Measurements from ENCODE around the gene ATRIP.

Gene ATRIP

DNA sequence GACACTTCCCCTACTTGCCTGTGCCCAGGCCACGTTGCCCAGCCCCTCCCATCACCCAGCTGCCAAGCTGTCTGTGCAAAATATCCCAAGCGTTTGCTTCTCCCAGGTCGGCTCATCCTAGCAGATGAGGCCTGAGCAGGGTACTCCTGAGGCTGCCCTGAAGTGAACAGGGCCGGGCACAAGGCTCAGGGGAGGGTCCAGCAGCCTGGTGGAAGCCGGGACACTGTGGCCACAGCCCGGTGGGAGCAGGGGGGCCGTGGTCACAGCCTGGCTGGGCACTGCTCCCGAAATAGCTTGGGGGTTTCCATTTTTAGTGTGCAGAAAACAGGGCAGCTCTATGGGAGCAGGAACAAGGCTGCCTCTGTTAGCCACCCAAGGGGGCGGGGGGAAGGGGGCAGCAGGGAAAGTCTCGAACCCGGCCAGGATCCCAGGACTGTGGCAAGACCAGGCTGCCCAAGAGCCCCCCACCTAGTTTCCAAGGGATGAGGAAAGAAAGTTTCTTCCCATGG lies 20.1 kb upstream of the ATRIP start:
- no peaks in the 10 kb centered on the region; the same call in 1 of the 2 replicates for H3K4me1 ChIP-seq
- TF ChIP-seq, protein P1, sequence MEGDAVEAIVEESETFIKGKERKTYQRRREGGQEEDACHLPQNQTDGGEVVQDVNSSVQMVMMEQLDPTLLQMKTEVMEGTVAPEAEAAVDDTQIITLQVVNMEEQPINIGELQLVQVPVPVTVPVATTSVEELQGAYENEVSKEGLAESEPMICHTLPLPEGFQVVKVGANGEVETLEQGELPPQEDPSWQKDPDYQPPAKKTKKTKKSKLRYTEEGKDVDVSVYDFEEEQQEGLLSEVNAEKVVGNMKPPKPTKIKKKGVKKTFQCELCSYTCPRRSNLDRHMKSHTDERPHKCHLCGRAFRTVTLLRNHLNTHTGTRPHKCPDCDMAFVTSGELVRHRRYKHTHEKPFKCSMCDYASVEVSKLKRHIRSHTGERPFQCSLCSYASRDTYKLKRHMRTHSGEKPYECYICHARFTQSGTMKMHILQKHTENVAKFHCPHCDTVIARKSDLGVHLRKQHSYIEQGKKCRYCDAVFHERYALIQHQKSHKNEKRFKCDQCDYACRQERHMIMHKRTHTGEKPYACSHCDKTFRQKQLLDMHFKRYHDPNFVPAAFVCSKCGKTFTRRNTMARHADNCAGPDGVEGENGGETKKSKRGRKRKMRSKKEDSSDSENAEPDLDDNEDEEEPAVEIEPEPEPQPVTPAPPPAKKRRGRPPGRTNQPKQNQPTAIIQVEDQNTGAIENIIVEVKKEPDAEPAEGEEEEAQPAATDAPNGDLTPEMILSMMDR (IDR thresholded peaks at IDR 0.05; ENCODE audit: low read depth, low read length), result no peak
- H3K4me3 ChIP-seq (ENCODE audit: low read depth, low read length), result no peak overlapping the region
- H3K27me3 ChIP-seq, result no peaks in the 10 kb centered on the region
- no peaks in the 10 kb centered on the region for H3K36me3 ChIP-seq
- no peak for DNase-seq
- no peaks in the 10 kb centered on the region for H3K9me3 ChIP-seq

DNA sequence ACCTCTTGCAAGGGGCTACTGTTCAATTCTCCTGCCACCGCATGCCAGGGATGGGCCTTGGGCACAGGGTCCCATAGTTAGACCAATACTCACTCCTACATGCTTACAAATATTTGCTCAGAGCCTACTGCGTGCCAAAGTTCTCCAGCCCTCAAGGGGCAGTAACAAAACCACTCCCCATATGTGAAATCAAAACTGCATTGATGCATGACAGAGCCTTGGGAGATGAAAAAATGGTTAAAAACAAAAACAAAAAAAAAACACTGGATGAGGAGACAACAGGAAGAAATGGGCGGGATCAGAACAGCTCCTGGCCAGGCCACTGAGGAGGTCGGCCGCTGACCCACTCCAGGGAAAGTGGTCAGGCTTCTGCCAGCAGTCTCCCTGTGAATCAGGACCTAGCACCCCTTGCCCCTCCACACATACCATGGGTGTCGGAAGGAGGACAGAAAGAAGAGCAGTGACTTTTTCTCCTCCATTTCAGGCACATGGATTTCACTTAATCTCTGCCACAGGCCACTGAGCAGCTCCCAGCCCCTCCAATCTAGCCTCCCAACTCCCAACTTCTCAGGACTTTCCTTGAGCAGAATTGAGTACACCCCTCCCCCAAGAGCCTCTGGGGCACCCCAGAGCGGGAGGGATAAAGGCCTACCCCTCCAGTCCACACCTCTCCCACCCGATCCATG lies 19.4 kb upstream of the ATRIP start:
- Histone ChIP-seq H3K9me3 (no peaks in the 10 kb centered on the region), H3K36me3 (no peaks in the 10 kb centered on the region), H3K27me3 (no peaks in the 10 kb centered on the region), H3K4me1 (no peaks in the 10 kb centered on the region; the same call in 1 of the 2 replicates), H3K4me3 (ENCODE audit: low read depth, low read length) (no peak overlapping the region)
- no peak for DNase-seq
- TF ChIP-seq, protein P1 (IDR thresholded peaks at IDR 0.05; ENCODE audit: low read depth, low read length), result no peak

DNA sequence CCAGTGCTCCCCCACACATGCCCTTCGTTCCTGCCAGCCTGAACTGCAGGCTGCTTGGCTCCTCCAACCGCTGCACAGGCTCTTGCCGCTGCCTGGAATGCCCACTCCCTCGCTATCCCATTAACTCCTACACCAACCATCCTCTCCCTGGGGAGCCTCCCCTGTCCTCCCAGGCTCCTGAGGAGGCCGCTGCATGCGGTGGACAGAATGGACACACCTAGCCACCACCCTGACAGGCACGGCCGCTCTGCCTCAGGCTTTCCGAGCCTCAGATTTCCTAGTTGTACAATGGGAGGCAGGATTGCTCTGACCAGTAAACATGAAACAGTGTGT lies 18.9 kb upstream of the ATRIP start:
- TF ChIP-seq, protein P1 (IDR thresholded peaks at IDR 0.05; ENCODE audit: low read depth, low read length), result no peak
- Histone ChIP-seq H3K36me3 (peaks cover 1% of the 10 kb centered on the region; the same call in 1 of the 2 replicates), H3K4me1 (no peaks in the 10 kb centered on the region; the same call in 1 of the 2 replicates), H3K9me3 (no peaks in the 10 kb centered on the region), H3K4me3 (ENCODE audit: low read depth, low read length) (no peak overlapping the region), H3K27me3 (no peaks in the 10 kb centered on the region)
- DNase-seq, result no peak

DNA sequence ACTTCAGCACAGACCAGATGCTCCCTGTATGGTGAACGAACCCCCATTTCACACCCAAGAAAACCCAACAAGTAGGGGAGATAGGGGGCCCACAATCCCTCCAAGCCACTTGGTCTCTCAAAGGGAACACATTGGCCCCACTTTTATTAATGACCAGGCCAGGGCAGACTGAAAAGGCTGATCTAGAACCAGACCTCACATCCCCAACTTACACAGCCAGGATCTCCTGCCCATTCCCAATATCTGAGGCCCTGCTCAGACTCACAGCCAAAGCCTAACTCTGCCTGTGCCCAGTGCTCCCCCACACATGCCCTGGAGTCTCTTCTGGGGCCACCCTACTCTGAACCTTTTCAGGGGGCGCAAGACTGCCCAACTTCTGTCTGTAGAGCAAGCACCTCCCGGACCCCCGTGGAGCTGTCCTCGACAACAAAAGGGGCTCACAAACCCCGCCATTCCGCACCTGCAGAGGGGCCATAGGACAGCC lies 18.4 kb upstream of the ATRIP start:
- H3K27me3 ChIP-seq, result no peaks in the 10 kb centered on the region
- peak overlapping the region; percentile 59; the same call in 1 of the 2 replicates for H3K4me3 ChIP-seq (ENCODE audit: low read depth, low read length)
- no peak for DNase-seq
- H3K4me1 ChIP-seq, result no peaks in the 10 kb centered on the region; the same call in 1 of the 2 replicates
- TF ChIP-seq, protein P1 (IDR thresholded peaks at IDR 0.05; ENCODE audit: low read depth, low read length), result no peak
- no peaks in the 10 kb centered on the region for H3K9me3 ChIP-seq
- peaks cover 3% of the 10 kb centered on the region; the same call in 1 of the 2 replicates for H3K36me3 ChIP-seq

DNA sequence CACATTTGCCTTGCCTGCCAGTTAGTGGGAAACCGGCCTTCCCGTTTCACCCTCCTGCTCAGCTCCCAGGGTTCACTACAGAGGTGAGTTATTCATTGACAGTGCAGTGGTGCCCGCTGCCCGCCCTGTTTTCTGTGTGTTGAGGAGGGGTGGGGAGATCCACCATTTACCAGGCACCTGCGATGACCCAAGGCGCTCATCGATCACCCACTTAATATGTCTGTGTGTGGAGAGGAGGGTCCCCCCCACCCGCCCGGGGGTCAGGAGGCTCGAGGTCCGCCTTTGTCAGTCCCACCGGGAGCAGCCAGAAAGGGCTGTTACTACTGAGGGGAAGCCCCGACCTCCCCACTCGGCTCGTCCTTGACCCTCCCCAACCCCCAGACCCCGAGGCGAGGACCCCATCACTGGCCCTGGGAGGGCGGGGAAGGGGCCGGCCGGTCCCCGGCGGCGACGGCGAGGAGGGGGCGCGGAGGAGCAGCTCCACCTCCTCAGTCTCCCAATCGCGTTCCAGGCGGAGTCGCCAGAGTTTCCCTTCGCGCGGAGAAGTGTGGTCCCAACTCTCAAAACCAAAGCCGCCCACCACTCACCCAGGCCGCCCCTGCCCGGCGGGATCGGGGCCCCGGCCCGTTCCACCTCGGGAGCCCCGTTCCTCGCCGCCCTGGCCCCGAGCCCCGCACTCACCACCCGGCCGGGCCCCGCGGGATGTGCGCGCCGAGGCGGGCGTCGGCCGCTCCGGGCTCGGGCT lies 17.8 kb upstream of the ATRIP start:
- no peaks in the 10 kb centered on the region for H3K27me3 ChIP-seq
- DNase-seq, result peak; percentile 37
- H3K9me3 ChIP-seq, result no peaks in the 10 kb centered on the region
- H3K4me3 ChIP-seq (ENCODE audit: low read depth, low read length), result peak overlapping the region; percentile 59
- TF ChIP-seq, protein P1 (IDR thresholded peaks at IDR 0.05; ENCODE audit: low read depth, low read length), result no peak
- H3K4me1 ChIP-seq, result no peaks in the 10 kb centered on the region; the same call in 1 of the 2 replicates
- H3K36me3 ChIP-seq, result peaks cover 3% of the 10 kb centered on the region; the same call in 1 of the 2 replicates

Measured in BE2C (cell line).